MM.1S (cell line): ENCODE data around the gene TTC19.

Experiments
- DNase-seq: peaks from one replicate; pipeline ENCODE4 v3.0.0-alpha.2; 2015
- H2AFZ ChIP-seq: fragments of 300-600 bp; sonication (generic); 2 replicates; pipeline ENCODE4 v1.6.0; 2016; ENCODE audit warnings: antibody characterized with exemption, low read length
- H3F3A ChIP-seq: fragments of 300-600 bp; sonication (generic); 2 replicates; pipeline ENCODE4 v1.6.1; 2016; ENCODE audit warnings: mild to moderate bottlenecking, antibody characterized with exemption, low read length, moderate library complexity, mixed read lengths; ENCODE audit not compliant: insufficient read depth
- H3K27ac ChIP-seq: fragments of 300-600 bp; sonication (generic); 2 replicates; pipeline ENCODE4 v1.5.1; 2016; ENCODE audit warnings: mild to moderate bottlenecking, low read length
- H3K27me3 ChIP-seq: fragments of 300-600 bp; sonication (generic); replicated peaks from 2 replicates; pipeline ENCODE4 v1.6.0; 2016; ENCODE audit warnings: low read length; ENCODE audit not compliant: insufficient read depth
- H3K36me3 ChIP-seq: fragments of 300-600 bp; sonication (generic); replicated peaks from 2 replicates; pipeline ENCODE4 v1.6.1; 2016; ENCODE audit warnings: mild to moderate bottlenecking, low read length, mixed read lengths; ENCODE audit not compliant: insufficient read depth
- H3K4me1 ChIP-seq: fragments of 300-600 bp; sonication (generic); 2 replicates; pipeline ENCODE4 v1.6.1; 2016; ENCODE audit warnings: low read length, mixed read lengths
- H3K4me2 ChIP-seq: fragments of 300-600 bp; sonication (generic); 2 replicates; pipeline ENCODE4 v1.6.0; 2016; ENCODE audit warnings: low read depth, low read length
- H3K4me3 ChIP-seq: fragments of 300-600 bp; sonication (generic); 2 replicates; pipeline ENCODE4 v1.5.1; 2016; ENCODE audit warnings: low read length, mixed read lengths
- H3K79me2 ChIP-seq: fragments of 300-600 bp; sonication (generic); 2 replicates; pipeline ENCODE4 v1.6.1; 2016; ENCODE audit warnings: mixed run types, low read length, mixed read lengths
- H3K9ac ChIP-seq: fragments of 300-600 bp; sonication (generic); 2 replicates; pipeline ENCODE4 v1.6.1; 2016; ENCODE audit warnings: low read length, mixed read lengths
- H3K9me2 ChIP-seq: fragments of 300-600 bp; sonication (generic); replicated peaks from 2 replicates; pipeline ENCODE4 v1.6.1; 2016; ENCODE audit warnings: mild to moderate bottlenecking, low read length, mixed read lengths; ENCODE audit not compliant: insufficient read depth
- H3K9me3 ChIP-seq: fragments of 300-600 bp; sonication (generic); replicated peaks from 2 replicates; pipeline ENCODE4 v1.6.1; 2016; ENCODE audit warnings: mild to moderate bottlenecking, low read length, mixed read lengths; ENCODE audit not compliant: insufficient read depth
- H4K20me1 ChIP-seq: fragments of 300-600 bp; sonication (generic); 2 replicates; pipeline ENCODE4 v1.6.1; 2016; ENCODE audit warnings: mild to moderate bottlenecking, low read length, moderate library complexity, mixed read lengths; ENCODE audit not compliant: insufficient read depth
- EZH2 ChIP-seq: fragments of 300-600 bp; sonication (generic); optimal IDR thresholded peaks from 2 replicates; pipeline ENCODE3; 2017; ENCODE audit warnings: low read depth, mild to moderate bottlenecking, antibody characterized with exemption, low read length, mixed read lengths
- EZH2phosphoT487 ChIP-seq: fragments of 300-600 bp; sonication (generic); IDR thresholded peaks from 2 replicates; pipeline ENCODE4 v1.6.1; 2018; ENCODE audit warnings: antibody characterized with exemption, low read length
- TF ChIP-seq, protein P1 (sequence below): fragments of 300-600 bp; sonication (generic); IDR thresholded peaks from 2 replicates; pipeline ENCODE4 v1.5.1; 2016; ENCODE audit warnings: antibody characterized with exemption, low read length, mixed read lengths

Gene TTC19

DNA sequence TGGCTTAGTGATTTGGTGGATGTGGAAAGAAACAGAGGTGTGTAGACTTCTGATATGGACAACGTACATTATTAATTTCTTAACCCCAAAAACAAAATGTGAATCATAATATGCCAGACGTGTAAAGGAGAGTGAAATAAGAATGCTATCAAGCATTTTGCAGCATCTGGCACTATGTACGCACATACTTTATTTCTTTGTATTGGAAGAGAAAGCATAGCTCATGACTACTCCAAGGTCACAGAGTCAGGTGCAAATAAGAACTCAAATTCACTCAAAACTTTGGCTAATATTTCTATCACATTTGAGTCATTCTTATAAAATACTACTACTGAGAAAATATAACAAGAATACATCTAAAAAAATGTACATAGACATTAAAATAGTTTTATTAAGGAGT, 74.8 kb downstream of the TTC19 start:
- no peak overlapping the region for H3K4me2 ChIP-seq
- H3K9me2 ChIP-seq, result no peaks in the 10 kb centered on the region
- H3K4me3 ChIP-seq, result no peak overlapping the region
- H3K9ac ChIP-seq, result no peak overlapping the region
- no peaks in the 10 kb centered on the region for H3K9me3 ChIP-seq
- peaks cover 11% of the 10 kb centered on the region; the same call in 1 of the 2 replicates for H3K36me3 ChIP-seq
- H3F3A ChIP-seq, result no peaks in the 10 kb centered on the region
- no peaks in the 10 kb centered on the region for H3K79me2 ChIP-seq
- H2AFZ ChIP-seq, result no peak overlapping the region
- H3K27me3 ChIP-seq, result no peaks in the 10 kb centered on the region
- no peak for DNase-seq
- no peaks in the 10 kb centered on the region for H3K4me1 ChIP-seq
- TF ChIP-seq, protein P1, sequence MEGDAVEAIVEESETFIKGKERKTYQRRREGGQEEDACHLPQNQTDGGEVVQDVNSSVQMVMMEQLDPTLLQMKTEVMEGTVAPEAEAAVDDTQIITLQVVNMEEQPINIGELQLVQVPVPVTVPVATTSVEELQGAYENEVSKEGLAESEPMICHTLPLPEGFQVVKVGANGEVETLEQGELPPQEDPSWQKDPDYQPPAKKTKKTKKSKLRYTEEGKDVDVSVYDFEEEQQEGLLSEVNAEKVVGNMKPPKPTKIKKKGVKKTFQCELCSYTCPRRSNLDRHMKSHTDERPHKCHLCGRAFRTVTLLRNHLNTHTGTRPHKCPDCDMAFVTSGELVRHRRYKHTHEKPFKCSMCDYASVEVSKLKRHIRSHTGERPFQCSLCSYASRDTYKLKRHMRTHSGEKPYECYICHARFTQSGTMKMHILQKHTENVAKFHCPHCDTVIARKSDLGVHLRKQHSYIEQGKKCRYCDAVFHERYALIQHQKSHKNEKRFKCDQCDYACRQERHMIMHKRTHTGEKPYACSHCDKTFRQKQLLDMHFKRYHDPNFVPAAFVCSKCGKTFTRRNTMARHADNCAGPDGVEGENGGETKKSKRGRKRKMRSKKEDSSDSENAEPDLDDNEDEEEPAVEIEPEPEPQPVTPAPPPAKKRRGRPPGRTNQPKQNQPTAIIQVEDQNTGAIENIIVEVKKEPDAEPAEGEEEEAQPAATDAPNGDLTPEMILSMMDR, result no peak
- TF ChIP-seq EZH2, result no peak
- TF ChIP-seq EZH2phosphoT487, result no peak
- no peak overlapping the region for H3K27ac ChIP-seq
- no peaks in the 10 kb centered on the region for H4K20me1 ChIP-seq

DNA sequence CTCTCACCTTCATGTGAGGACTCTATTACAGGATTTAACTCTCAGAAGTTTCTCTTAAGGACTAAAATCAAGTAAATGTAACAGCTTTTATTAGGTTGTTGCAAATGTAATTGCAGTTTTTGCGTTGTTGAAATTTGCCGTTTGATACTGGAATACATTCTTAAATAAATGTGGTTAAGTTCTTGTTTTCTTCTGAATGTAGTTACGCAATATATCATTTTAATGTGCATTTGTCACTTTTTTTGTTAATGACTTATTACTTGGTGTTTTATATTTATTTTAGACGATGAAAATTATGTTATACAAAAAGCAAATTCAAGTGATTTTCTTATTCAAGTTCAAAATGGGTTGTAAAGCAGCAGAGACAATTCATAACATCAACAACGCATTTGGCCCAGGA, 76.3 kb downstream of the TTC19 start:
- Histone ChIP-seq H3K9me2 (no peaks in the 10 kb centered on the region), H3K27ac (no peak overlapping the region), H3F3A (no peaks in the 10 kb centered on the region), H3K36me3 (peaks cover 15% of the 10 kb centered on the region), H3K4me1 (no peaks in the 10 kb centered on the region), H2AFZ (no peak overlapping the region), H3K79me2 (no peaks in the 10 kb centered on the region), H3K27me3 (no peaks in the 10 kb centered on the region), H3K9ac (no peak overlapping the region), H3K4me3 (no peak overlapping the region), H3K4me2 (no peak overlapping the region), H4K20me1 (no peaks in the 10 kb centered on the region), H3K9me3 (no peaks in the 10 kb centered on the region)
- DNase-seq, result no peak
- TF ChIP-seq, protein P1, result no peak
- no peak for TF ChIP-seq EZH2phosphoT487
- no peak for TF ChIP-seq EZH2
